Keratinocyte (primary cell): ENCODE measurements around the gene MIOX. TPM values are rescaled to one million over a fixed set of nuclear protein-coding genes. Genes with fewer than 3 reads are reported as not detected.

Source experiments
- DNase-seq: peaks from one replicate; pipeline ENCODE4 v3.0.0-alpha.2; 2011; ENCODE audit warnings: low read depth, missing footprints, low spot score
- FAIRE-seq: peaks from 2 replicates; lab custom pipeline; 2011; peaks lifted over from hg19 to GRCh38; lab: Jason Lieb, UNC
- H2AFZ ChIP-seq: 2 replicates; pipeline ENCODE4 v1.6.0; 2012; ENCODE audit warnings: low read length, control low read depth, inconsistent platforms; ENCODE audit not compliant: control insufficient read depth
- H3K27ac ChIP-seq: 2 replicates; pipeline ENCODE4 v1.5.1; 2011; ENCODE audit warnings: low read length; ENCODE audit not compliant: control insufficient read depth, insufficient read depth
- H3K27me3 ChIP-seq: 3 replicates; pipeline ENCODE4 v1.6.0; 2011; ENCODE audit warnings: low read length; ENCODE audit not compliant: control insufficient read depth, insufficient read depth; ENCODE audit errors: extremely low read depth
- H3K36me3 ChIP-seq, 2 experiments: 2 replicates in 1 of 2; 3 replicates in 1 of 2; pipeline ENCODE4 v1.5.1; 2011; ENCODE audit warnings: low read length in 2 of 2, mild to moderate bottlenecking in 1 of 2; ENCODE audit not compliant: control insufficient read depth in 2 of 2, insufficient read depth in 2 of 2; ENCODE audit errors: extremely low read depth in 1 of 2
- H3K4me1 ChIP-seq: 3 replicates; pipeline ENCODE4 v1.5.1; 2011; ENCODE audit warnings: low read length; ENCODE audit not compliant: control insufficient read depth, insufficient read depth; ENCODE audit errors: extremely low read depth
- H3K4me2 ChIP-seq: 3 replicates; pipeline ENCODE4 v1.6.0; 2011; ENCODE audit warnings: low read depth, low read length; ENCODE audit not compliant: control insufficient read depth, insufficient read depth; ENCODE audit errors: extremely low read depth
- H3K4me3 ChIP-seq, 3 experiments: fragments of 200-600 bp in 1 of 3; sonication (generic) in 1 of 3; 2 replicates in 2 of 3; 3 replicates in 1 of 3; pipeline ENCODE4 v1.5.1; 2011 to 2016; ENCODE audit warnings: low read length in 3 of 3, mild to moderate bottlenecking in 3 of 3, control low read depth in 2 of 3, inconsistent platforms in 1 of 3, low read depth in 1 of 3, mixed read lengths in 1 of 3, mixed run types in 1 of 3, moderate library complexity in 1 of 3; ENCODE audit not compliant: control insufficient read depth in 2 of 3, insufficient read depth in 2 of 3; ENCODE audit errors: extremely low read depth in 1 of 3
- H3K79me2 ChIP-seq: 2 replicates; pipeline ENCODE4 v1.6.0; 2012; ENCODE audit warnings: low read length; ENCODE audit not compliant: control insufficient read depth, insufficient read depth
- H3K9ac ChIP-seq: 3 replicates; pipeline ENCODE4 v1.6.0; 2011; ENCODE audit warnings: low read length; ENCODE audit not compliant: control insufficient read depth, insufficient read depth; ENCODE audit errors: extremely low read depth
- H3K9me1 ChIP-seq: 3 replicates; pipeline ENCODE4 v1.6.0; 2011; ENCODE audit warnings: low read length; ENCODE audit not compliant: control insufficient read depth, insufficient read depth; ENCODE audit errors: extremely low read depth
- H3K9me3 ChIP-seq: 2 replicates; pipeline ENCODE4 v1.5.1; 2012; ENCODE audit warnings: low read depth, low read length; ENCODE audit not compliant: control insufficient read depth
- H4K20me1 ChIP-seq: 3 replicates; pipeline ENCODE4 v1.6.0; 2011; ENCODE audit warnings: low read length; ENCODE audit not compliant: control insufficient read depth, insufficient read depth; ENCODE audit errors: extremely low read depth
- CTCF ChIP-seq, 3 experiments: IDR thresholded peaks in 1 of 3; conservative IDR thresholded peaks in 1 of 3; optimal IDR thresholded peaks in 1 of 3; 2 replicates in 2 of 3; 3 replicates in 1 of 3; pipeline versions ENCODE3 to v1.5.1; 2011; ENCODE audit warnings: low read length in 3 of 3, mild to moderate bottlenecking in 3 of 3, moderate library complexity in 2 of 3, control low read depth in 1 of 3, inconsistent platforms in 1 of 3; ENCODE audit not compliant: insufficient read depth in 2 of 3; ENCODE audit errors: extremely low read depth in 1 of 3
- EZH2 ChIP-seq: IDR thresholded peaks from one replicate; pipeline ENCODE4 v1.6.1; 2012; ENCODE audit warnings: inconsistent platforms, mild to moderate bottlenecking, low read length, moderate library complexity
- dilution Hi-C: fragments of 300-500 bp; cut with MboI; formaldehyde crosslinking; loops from one replicate; pipeline ENCODE4 v1.7.0; 2020; ENCODE audit warnings: low sequenced_read_pairs; ENCODE audit not compliant: extremely low pct_ligation_motif_present
- polyA plus RNA-seq, 5 experiments: library from polyadenylated mRNA; depleted of rRNA in 3 of 5; stranded (reverse) in 3 of 5; stranded (forward) in 1 of 5; unstranded in 1 of 5; fragments of >200 nt; gene quantifications; 1 replicate in 1 of 5; 2 replicates in 3 of 5; 3 replicates in 1 of 5; pipeline versions ENCODE4 v1.2.1 to v1.2.3, GENCODE V29; 2011 to 2012; ENCODE audit warnings: missing spikeins in 2 of 5, low read depth in 1 of 5, low replicate concordance in 1 of 5

MIOX gene
- polyA plus RNA-seq, 1 donor (not counting 4 experiments of a cell fraction or from before 2014, with no cell fraction given), result not detected

GRCh38 chr22:50446708-50447575, 39.7 kb upstream of the MIOX start:
- H3K36me3 ChIP-seq, result peaks cover 22 to 28% of the 10 kb centered on the region in 2 experiments
- no peak overlapping the region for H2AFZ ChIP-seq
- peaks cover 1% of the 10 kb centered on the region for H4K20me1 ChIP-seq
- no peaks in the 10 kb centered on the region for H3K79me2 ChIP-seq
- no peaks in the 10 kb centered on the region for H3K9me1 ChIP-seq
- dilution Hi-C loops, result no loop called here
- TF ChIP-seq CTCF (optimal IDR thresholded peaks at IDR 0.05 in 1 of 3, IDR thresholded peaks at IDR 0.05 in 1 of 3, conservative IDR thresholded peaks at IDR 0.05 in 1 of 3; ENCODE audit: extremely low read depth in 1 of 3, insufficient read depth in 2 of 3, low read length in 3 of 3) (no peak), EZH2 (no peak)
- no peaks in the 10 kb centered on the region for H3K9me3 ChIP-seq
- H3K27ac ChIP-seq, result no peak overlapping the region
- no peak overlapping the region for H3K9ac ChIP-seq
- no peaks in the 10 kb centered on the region for H3K4me1 ChIP-seq
- DNase-seq, result no peak
- no peaks in the 10 kb centered on the region for H3K27me3 ChIP-seq
- H3K4me3 ChIP-seq, result no peak overlapping the region
- no peak for FAIRE-seq
- H3K4me2 ChIP-seq, result no peak overlapping the region

- Histone ChIP-seq H3K9me3 (no peaks in the 10 kb centered on the region), H3K36me3 (peaks cover 22 to 28% of the 10 kb centered on the region in 2 experiments), H3K4me1 (no peaks in the 10 kb centered on the region), H3K4me2 (no peak overlapping the region), H3K9ac (no peak overlapping the region), H3K9me1 (no peaks in the 10 kb centered on the region), H3K27me3 (no peaks in the 10 kb centered on the region), H2AFZ (no peak overlapping the region), H3K79me2 (no peaks in the 10 kb centered on the region), H3K27ac (no peak overlapping the region), H3K4me3 (no peak overlapping the region), H4K20me1 (no peaks in the 10 kb centered on the region)
- FAIRE-seq, result no peak
- DNase-seq, result no peak
- dilution Hi-C loops, result no loop called here
- no peak for TF ChIP-seq CTCF (optimal IDR thresholded peaks at IDR 0.05 in 1 of 3, IDR thresholded peaks at IDR 0.05 in 1 of 3, conservative IDR thresholded peaks at IDR 0.05 in 1 of 3; ENCODE audit: extremely low read depth in 1 of 3, insufficient read depth in 2 of 3, low read length in 3 of 3)
- no peak for TF ChIP-seq EZH2
These were observed 38.8 kb upstream of the MIOX start for GRCh38 chr22:50447576-50448551.
